ENCODE results near the gene OR1E1.
"Not testable (repeated sequence)": the region's sequence is repeated elsewhere in the genome, so short reads cannot be mapped to it uniquely, and the experiment has no call there.

The OR1E1 gene

GRCh38 chr17:3398310-3398709, at the start of gene OR1E1:
Gene OR1E1, minus strand, starts transcription at chr17:3398410. Its CDS starts 0 bp downstream, at chr17:3398410.
- no peak for DNase-seq (ENCODE audit: low read depth)

GRCh38 chr17:3447625-3448024, 49.4 kb upstream of the OR1E1 start:
- no peak for DNase-seq (ENCODE audit: low read depth)

- no peak for DNase-seq (ENCODE audit: low read depth)
These were observed 42.2 kb upstream of the OR1E1 start for GRCh38 chr17:3440451-3440850.

- DNase-seq (ENCODE audit: low read depth): no peak
These were observed 40.2 kb upstream of the OR1E1 start for GRCh38 chr17:3438368-3438767.

- DNase-seq (ENCODE audit: low read depth): no peak
These were observed 35.5 kb upstream of the OR1E1 start, which contains the start of gene OR1E2 for GRCh38 chr17:3433741-3434140. Gene OR1E2, minus strand, starts transcription at chr17:3433841. Its CDS starts 0 bp downstream, at chr17:3433841.

- not testable (repeated sequence) for DNase-seq (ENCODE audit: low read depth)
These were observed 35.0 kb upstream of the OR1E1 start for GRCh38 chr17:3433215-3433614.

GRCh38 chr17:3418222-3418621, 20.0 kb upstream of the OR1E1 start:
- no peak for DNase-seq (ENCODE audit: low read depth)

- DNase-seq (ENCODE audit: low read depth): no peak
These were observed 17.4 kb upstream of the OR1E1 start for GRCh38 chr17:3415610-3416009.

- not testable (repeated sequence) for DNase-seq (ENCODE audit: low read depth)
These were observed 14.0 kb upstream of the OR1E1 start for GRCh38 chr17:3412216-3412615.

- no peak for DNase-seq (ENCODE audit: low read depth)
These were observed 12.9 kb upstream of the OR1E1 start, which contains the start of gene OR3A3 for GRCh38 chr17:3411070-3411469. Gene OR3A3, plus strand, starts transcription at chr17:3411370.

- DNase-seq (ENCODE audit: low read depth): not testable (repeated sequence)
These were observed 5.6 kb upstream of the OR1E1 start for GRCh38 chr17:3403856-3404255.

GRCh38 chr17:3401786-3402185, 3.6 kb upstream of the OR1E1 start:
- DNase-seq (ENCODE audit: low read depth): no peak

GRCh38 chr17:3400055-3400454, 1.8 kb upstream of the OR1E1 start:
- no peak for DNase-seq (ENCODE audit: low read depth)

GRCh38 chr17:3397801-3398200, 409 bp downstream of the OR1E1 start:
- not testable (repeated sequence) for DNase-seq (ENCODE audit: low read depth)

- no peak for DNase-seq (ENCODE audit: low read depth)
These were observed 8.4 kb downstream of the OR1E1 start for GRCh38 chr17:3389791-3390190.

- DNase-seq (ENCODE audit: low read depth): no peak
These were observed 12.1 kb downstream of the OR1E1 start, which contains the start of gene OR3A2 for GRCh38 chr17:3385869-3386816. Gene OR3A2, minus strand, starts transcription at chr17:3386308.

- no peak for DNase-seq (ENCODE audit: low read depth)
These were observed 16.3 kb downstream of the OR1E1 start for GRCh38 chr17:3381957-3382356.

- DNase-seq (ENCODE audit: low read depth): no peak
These were observed 19.9 kb downstream of the OR1E1 start for GRCh38 chr17:3378321-3378720.

- not testable (repeated sequence) for DNase-seq (ENCODE audit: low read depth)
These were observed 27.0 kb downstream of the OR1E1 start for GRCh38 chr17:3371167-3371566.

Measured in activated gamma-delta T cell treated with anti-CD3 and anti-CD28 coated beads, Interleukin-2, amount 50 U/mL, for 16 hours (primary cell).